Measurements from ENCODE around the gene HDHD5.

HDHD5 gene

DNA sequence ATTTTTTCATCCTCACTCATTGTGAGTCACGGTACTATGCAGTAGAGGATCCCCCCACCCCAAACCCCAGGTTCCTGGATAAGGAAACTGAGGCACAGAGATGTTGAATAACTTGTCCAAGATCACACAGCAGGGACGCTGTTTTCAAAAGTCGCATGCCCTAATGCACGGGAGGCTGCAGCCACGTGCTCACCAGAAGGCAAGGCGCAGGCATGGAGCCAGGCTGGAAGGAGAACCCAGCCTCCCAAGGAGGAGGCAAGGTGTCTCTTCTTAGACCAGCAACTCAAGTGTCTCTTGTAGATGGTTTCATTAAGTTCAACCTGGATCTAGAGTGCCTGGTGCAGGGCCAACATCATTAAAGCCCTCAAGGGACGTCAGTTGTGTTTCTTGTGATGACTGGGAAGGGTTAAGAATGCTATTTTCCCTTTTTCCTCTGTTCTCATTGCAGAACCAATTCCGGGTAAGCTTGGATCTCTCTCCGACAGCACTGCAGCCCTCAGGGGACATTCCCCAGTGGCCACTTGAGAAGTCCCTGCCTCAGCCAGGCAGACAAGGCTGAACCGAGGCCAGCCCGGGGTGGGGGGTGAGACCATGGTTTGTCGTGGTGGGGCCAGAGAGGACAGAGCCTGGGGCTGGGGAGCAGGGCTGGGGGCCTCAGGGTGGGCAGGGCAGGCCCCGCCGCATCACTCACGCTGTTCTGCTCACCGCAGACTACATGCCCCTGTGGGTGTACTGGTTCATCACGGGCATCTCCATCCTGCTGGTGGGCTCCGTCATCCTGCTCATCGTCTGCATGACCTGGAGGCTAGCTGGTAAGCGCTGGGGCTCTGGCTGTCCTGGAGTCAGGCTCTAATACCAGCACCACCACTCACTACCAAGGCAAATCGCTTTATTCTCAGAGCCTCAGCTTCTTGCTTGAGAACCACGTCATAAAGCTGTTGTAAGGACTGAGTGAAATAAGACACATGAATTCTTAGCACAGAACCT is 53.6 kb downstream of the HDHD5 start:
- DNase-seq: no peak

GRCh38 chr22:17104336-17104935 is 54.6 kb downstream of the HDHD5 start:
- DNase-seq: no peak

DNA sequence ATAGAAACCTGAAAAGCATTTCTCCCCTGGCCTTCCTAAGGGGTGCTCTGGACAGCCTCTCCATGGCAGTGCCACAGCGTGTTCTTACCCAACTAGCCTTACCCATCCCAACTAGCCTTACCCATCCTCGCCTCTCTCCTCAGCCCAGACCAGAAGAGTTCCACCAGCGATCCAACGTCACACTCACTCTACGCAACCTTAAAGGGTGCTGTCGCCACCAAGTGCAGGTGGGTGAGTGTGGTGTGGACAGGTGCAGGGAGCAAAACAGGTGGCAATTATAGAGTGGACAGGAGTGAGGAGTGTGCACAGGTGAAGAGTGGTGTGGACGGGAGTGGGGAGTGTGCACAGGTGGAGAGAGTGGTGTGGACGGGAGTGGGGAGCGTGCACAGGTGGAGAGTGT is 55.7 kb downstream of the HDHD5 start:
- no peak for DNase-seq

DNA sequence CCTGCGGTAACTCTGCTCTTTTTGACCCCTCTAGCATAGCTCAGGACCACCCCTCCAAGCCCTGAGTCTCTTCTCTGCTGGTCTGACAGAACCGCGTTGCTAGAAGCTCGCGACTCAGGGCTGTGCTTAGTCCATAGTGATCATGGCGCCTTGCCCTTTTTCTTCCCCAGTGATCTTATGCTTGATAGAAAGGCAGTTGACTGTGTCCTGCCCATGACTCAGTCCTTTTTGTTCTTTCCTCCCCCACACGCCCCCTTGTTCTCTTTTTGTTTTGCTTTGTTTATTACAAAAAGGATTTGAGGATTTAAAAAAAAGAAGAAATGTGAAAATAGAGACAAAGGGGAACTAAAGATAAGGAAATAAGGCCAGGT is 56.8 kb downstream of the HDHD5 start:
- DNase-seq: no peak

DNA sequence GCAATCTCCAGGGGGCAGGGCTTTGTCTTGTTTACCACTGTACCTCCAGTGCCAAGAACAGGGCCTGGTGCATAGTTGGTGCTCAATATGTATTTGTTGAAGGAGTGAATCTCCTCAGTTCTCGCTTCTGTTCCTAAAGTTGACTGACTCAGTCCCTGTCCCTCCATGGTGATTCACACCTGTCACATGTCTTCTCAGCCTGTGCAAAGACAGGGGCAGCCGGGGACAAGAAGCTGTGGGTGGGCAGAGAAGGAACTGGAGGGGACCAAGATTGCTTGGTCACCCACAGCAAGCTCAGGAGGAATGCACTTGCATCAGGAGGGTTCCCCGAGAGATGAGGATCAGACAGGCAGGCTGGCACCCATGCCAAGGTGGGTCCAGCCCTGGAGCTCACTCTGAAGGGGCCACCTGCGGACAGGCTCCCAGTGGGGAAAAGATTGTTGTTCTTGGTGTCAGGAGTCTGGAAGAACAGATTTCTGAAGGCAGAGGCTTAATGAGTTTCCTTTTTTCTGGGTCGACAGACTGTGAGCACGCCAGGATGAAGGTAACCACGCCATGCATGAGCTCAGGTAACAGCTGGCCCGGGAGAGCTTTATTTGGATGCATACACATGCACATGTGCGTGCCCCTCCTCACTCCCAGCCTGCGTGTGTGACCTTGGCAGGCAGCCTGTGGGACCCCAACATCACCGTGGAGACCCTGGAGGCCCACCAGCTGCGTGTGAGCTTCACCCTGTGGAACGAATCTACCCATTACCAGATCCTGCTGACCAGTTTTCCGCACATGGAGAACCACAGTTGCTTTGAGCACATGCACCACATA is 57.4 kb downstream of the HDHD5 start:
- DNase-seq: no peak

GRCh38 chr22:17100621-17101020 is 58.5 kb downstream of the HDHD5 start:
- DNase-seq: no peak

DNA sequence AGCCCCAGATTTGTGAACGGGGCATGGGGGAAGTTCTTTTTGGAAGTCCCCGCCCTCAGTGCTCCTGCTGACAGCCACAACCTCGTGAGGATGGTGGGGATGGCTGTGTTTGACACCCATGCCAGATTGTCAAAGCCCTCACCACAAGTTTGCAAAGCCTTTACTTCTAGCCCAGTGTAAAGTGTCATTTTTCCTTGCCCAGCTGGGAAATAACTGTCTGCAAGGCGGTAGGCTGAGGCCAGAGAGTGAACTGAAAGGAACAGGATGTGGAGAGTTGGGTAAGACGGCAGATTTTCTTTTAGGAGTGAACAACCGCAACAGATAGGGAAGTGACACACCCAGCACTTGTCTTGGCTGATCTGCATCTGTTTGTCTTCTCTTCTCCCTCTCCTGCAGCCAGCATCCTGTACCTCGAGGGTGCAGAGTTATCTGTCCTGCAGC is 60.7 kb downstream of the HDHD5 start:
- peak; percentile 10 for DNase-seq

- DNase-seq: no peak
These were observed 61.4 kb downstream of the HDHD5 start for GRCh38 chr22:17097701-17098100.

DNA sequence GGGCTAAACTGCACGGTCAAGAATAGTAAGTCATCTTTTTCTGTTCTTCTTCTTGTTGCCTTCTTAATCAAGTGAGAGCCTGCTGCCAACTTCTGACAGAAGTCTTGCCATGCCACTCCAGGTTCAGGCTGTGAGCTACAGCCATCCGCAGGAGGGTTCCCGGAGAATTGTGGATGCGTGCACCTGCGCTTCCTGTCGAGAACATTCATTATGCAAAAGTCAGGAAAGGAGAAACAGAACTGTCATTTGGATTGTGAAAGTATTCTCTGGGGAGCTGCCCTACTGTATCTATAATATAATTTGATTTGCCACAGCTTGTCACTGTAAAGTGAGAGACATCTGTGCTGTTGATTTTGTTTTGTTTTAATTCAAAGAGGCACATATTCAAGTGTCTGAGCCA is 62.0 kb downstream of the HDHD5 start:
- peak; percentile 20 for DNase-seq

GRCh38 chr22:17096071-17096470 is 63.0 kb downstream of the HDHD5 start:
- DNase-seq: no peak

DNA sequence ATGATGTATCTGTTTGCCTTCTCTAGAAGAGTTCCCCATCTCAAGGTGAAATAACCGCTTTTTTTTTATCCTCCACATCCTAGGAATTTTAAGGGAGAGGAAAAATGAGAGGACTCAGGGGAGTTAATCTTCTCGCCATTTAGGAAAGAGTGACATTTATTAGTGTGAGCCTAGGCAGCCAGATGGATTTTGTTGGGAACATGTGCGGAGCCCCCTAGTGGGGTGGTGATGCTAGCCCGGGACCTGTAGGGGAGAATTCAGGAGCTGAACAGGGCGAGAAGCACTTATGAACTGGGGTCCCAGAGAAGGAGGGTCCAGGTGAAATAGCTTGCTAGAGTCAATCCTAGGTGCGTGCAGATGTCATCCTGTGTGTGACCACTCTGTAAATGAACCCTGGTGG is 63.5 kb downstream of the HDHD5 start:
- peak; percentile 5 for DNase-seq

GRCh38 chr22:17093081-17093480 is 66.0 kb downstream of the HDHD5 start:
- DNase-seq: no peak

DNA sequence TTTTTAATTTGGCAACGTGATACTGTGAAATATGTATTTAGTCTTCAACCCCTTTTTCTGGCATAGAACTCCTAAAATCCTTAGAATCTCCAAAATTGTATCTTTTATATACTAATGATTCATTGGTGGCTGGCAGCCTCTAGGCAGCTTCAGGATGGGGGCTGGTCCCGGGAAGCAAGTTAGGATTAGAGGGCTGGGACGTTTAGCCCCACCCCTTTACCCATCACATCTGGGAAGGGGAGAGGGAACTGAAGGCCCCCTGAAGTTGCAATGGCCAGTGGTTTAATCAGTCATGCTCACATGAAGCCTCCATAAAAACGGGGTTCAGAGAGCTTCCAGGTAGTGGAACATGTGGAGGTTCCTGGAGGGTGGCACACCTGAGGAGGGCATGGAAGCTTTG is 67.2 kb downstream of the HDHD5 start:
- no peak for DNase-seq

DNA sequence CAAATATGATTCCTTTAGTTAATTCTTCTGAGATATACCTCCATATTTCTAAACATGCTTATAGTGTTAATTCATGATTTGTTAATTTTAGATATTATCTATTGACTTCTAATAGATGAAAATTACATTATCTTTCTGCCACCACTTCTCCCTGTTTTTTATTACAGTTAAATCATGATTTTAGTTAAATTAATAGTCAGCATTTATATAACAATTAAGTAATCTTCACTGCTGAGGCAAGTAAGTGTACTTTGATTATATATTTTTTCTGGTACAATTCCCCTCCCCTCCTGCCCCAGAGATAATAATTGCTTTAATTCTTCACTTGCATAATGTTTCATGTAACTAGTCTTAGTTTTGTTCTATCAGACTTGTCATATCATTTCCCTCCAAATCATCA is 68.5 kb downstream of the HDHD5 start:
- DNase-seq: no peak
